ENCODE results near the gene GSDME. TPM values are rescaled to one million over a fixed set of nuclear protein-coding genes. Genes with fewer than 3 reads are reported as not detected.

The GSDME gene
- total and polyA plus RNA-seq, 10 of the 15 experiments (the other 5 are each of a cell fraction or from before 2014, with no cell fraction given) = 23.7 to 245 (median 128) TPM

- H3K27me3 ChIP-seq (replicated peaks in 1 of 2; ENCODE audit: control insufficient read depth in 2 of 2, insufficient read depth in 2 of 2, low read length in 1 of 2) = no peaks in the 10 kb centered on the region
- DNase-seq (ENCODE audit: low read depth, low spot score) (no peak), ATAC-seq (no peak), FAIRE-seq (no peak)
- ChIA-PET POLR2A (no interaction called here), SMC1A (ENCODE audit: uncharacterized antibody, unreplicated experiment) (interaction anchor here (0.5 kb wide), 1 partner anchor 14 kb away, joined by 3 read pairs; no protein-coding TSS in a partner anchor), RAD21 (ENCODE audit: unreplicated experiment) (no interaction called here), CTCF (no interaction called here)
- H3K4me3 ChIP-seq = no peak overlapping the region
- H3K9ac ChIP-seq (ENCODE audit: control insufficient read depth, insufficient read depth, low read length) = no peak overlapping the region
- H3K4me2 ChIP-seq (ENCODE audit: control insufficient read depth, insufficient read depth) = no peak overlapping the region
- no peak overlapping the region for H3K27ac ChIP-seq (ENCODE audit: control insufficient read depth, insufficient read depth)
- no peak for TF ChIP-seq YY1 (IDR thresholded peaks at IDR 0.05; ENCODE audit: low read depth, low read length)
- 0 out of 4 replicates have a peak, but pooled peaks of 1 of the 2 experiments have one; percentile 23 for TF ChIP-seq ETV6 (conservative IDR thresholded peaks at IDR 0.05 in 1 of 2, IDR thresholded peaks at IDR 0.05 in 1 of 2; ENCODE audit: borderline replicate concordance in 1 of 2, low read depth in 1 of 2)
- WGBS (ENCODE audit: insufficient coverage, insufficient replicate concordance, low lambda C conversion rate, missing lambda C conversion rate) = 78% methylated on average over 9 of the region's 9 CpGs
- intact Hi-C loops (cut with micrococcal nuclease; ENCODE audit: unreplicated experiment) (no loop called here), in situ Hi-C loops (cut with MboI) (no loop called here)
- H4K20me1 ChIP-seq (ENCODE audit: control insufficient read depth, insufficient read depth) = no peaks in the 10 kb centered on the region
- no peaks in the 10 kb centered on the region; the same call in 2 of the 3 replicates for H3K9me3 ChIP-seq (replicated peaks; ENCODE audit: control insufficient read depth, insufficient read depth, low read length)
- H3K36me3 ChIP-seq (ENCODE audit: control insufficient read depth in 2 of 2, insufficient read depth in 2 of 2, low read length in 1 of 2) = no peaks in the 10 kb centered on the region
- no peaks in the 10 kb centered on the region for H3K4me1 ChIP-seq (ENCODE audit: control insufficient read depth, insufficient read depth, low read length)
- H2AFZ ChIP-seq (ENCODE audit: control insufficient read depth, low read depth, low read length) = peak overlapping the region; percentile 9; the same call in 1 of the 2 replicates
- BruUV-seq (replicated peaks) = no TSS peak
- no peaks in the 10 kb centered on the region for H3K79me2 ChIP-seq (ENCODE audit: control insufficient read depth, insufficient read depth, low read length)
These were observed 36.9 kb upstream of the GSDME start for GRCh38 chr7:24793982-24794648.

GRCh38 chr7:24788961-24789576 lies 31.8 kb upstream of the GSDME start:
- H3K4me2 ChIP-seq (ENCODE audit: control insufficient read depth, insufficient read depth) = no peak overlapping the region
- RAD21 ChIA-PET (ENCODE audit: unreplicated experiment) = no interaction called here
- CTCF ChIA-PET = interaction anchor here (0.6 to 1.1 kb wide), 3 partner anchors 13 to 336 kb away, joined by 3 to 4 read pairs (median 3); partner anchors contain the start of gene CYCS
- DNase-seq (ENCODE audit: low read depth, low spot score) = no peak
- H3K79me2 ChIP-seq (ENCODE audit: control insufficient read depth, insufficient read depth, low read length) = no peaks in the 10 kb centered on the region
- H2AFZ ChIP-seq (ENCODE audit: control insufficient read depth, low read depth, low read length) = no peak overlapping the region
- TF ChIP-seq REST (IDR thresholded peaks at IDR 0.05; ENCODE audit: low read depth, low read length) (no peak), IKZF2 (IDR thresholded peaks at IDR 0.05) (no peak), SREBF2 (IDR thresholded peaks at IDR 0.05; ENCODE audit: low read length) (no peak), BHLHE40 (IDR thresholded peaks at IDR 0.05; ENCODE audit: borderline replicate concordance in 1 of 2, low read depth in 2 of 2, low read length in 1 of 2) (no peak), MEF2B (IDR thresholded peaks at IDR 0.05; ENCODE audit: partially characterized antibody, poor library complexity, severe bottlenecking) (no peak), MYB (IDR thresholded peaks at IDR 0.05; ENCODE audit: borderline replicate concordance, low read depth, low read length) (no peak)
- intact Hi-C loops (cut with micrococcal nuclease; ENCODE audit: unreplicated experiment) (no loop called here), in situ Hi-C loops (cut with MboI) (no loop called here)
- FAIRE-seq = no peak
- no peak overlapping the region for H3K9ac ChIP-seq (ENCODE audit: control insufficient read depth, insufficient read depth, low read length)
- ATAC-seq = no peak
- H3K4me3 ChIP-seq = no peak overlapping the region
- POLR2A ChIA-PET = no interaction called here
- no TSS peak for BruUV-seq (replicated peaks)
- WGBS (ENCODE audit: insufficient coverage, insufficient replicate concordance, low lambda C conversion rate, missing lambda C conversion rate) = 99% methylated on average over 10 of the region's 10 CpGs
- H3K27me3 ChIP-seq (replicated peaks in 1 of 2; ENCODE audit: control insufficient read depth in 2 of 2, insufficient read depth in 2 of 2, low read length in 1 of 2) = no peaks in the 10 kb centered on the region
- H3K36me3 ChIP-seq (ENCODE audit: control insufficient read depth in 2 of 2, insufficient read depth in 2 of 2, low read length in 1 of 2) = no peaks in the 10 kb centered on the region
- H3K4me1 ChIP-seq (ENCODE audit: control insufficient read depth, insufficient read depth, low read length) = no peaks in the 10 kb centered on the region
- H3K27ac ChIP-seq (ENCODE audit: control insufficient read depth, insufficient read depth) = no peak overlapping the region
- no peaks in the 10 kb centered on the region; the same call in 2 of the 3 replicates for H3K9me3 ChIP-seq (replicated peaks; ENCODE audit: control insufficient read depth, insufficient read depth, low read length)
- no peaks in the 10 kb centered on the region for H4K20me1 ChIP-seq (ENCODE audit: control insufficient read depth, insufficient read depth)
- SMC1A ChIA-PET (ENCODE audit: uncharacterized antibody, unreplicated experiment) = interaction anchor here (1.2 kb wide), 1 partner anchor 11 kb away, joined by 3 read pairs; no protein-coding TSS in a partner anchor
